ENCODE data around the gene P2RY6. TPM values are rescaled to one million over a fixed set of nuclear protein-coding genes. Genes with fewer than 3 reads are reported as not detected.
"Not testable (repeated sequence)": the region's sequence is repeated elsewhere in the genome, so short reads cannot be mapped to it uniquely, and the experiment has no call there.

Gene P2RY6
- total and polyA plus RNA-seq, 7 donors: 1.2 to 5.5 (median 2.5) TPM; not detected in 1

DNA sequence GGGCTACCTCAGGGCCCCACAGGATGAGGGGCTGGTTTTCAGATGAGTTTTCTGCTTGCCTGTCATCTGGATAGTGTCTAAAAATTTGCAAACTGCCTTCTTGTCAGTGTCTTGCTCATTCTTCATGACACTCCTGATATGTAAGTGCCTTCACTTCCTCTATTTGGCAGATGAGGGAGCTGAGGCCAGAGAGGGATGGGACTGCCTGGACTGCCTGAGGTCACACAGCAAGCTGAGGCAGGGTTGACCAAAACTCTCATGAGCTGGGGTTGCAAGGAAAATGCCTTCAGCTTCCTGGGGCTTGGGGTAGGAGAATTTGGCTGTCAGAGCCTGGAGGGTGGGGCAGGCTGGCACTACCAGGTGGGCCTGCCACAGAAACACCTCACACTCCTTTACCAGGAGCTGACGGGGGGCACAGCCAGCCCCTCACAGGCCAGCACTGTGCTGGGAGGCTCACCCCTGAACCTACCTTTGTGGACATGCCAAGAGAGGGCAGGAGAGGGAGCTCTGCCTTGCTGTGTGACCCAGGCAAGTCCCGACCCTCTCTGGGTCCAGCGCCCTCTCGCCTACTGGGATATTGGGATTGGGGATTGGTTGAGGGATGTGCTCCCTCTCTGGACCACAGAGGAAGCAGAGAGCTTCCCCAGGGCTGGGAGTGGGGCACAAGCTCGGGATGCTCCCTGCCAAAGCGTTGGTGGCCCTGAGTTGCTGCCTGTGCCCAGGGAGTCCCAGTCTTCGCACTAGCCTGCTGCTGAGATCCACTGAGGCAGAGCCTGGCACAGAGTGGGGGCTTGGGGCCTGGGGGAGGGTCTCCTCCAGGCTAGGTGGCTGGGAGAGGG, 1.9 kb upstream of the P2RY6 start:
- Histone ChIP-seq H3K9me3 (no peaks in the 10 kb centered on the region), H3K27ac (no peak overlapping the region), H3K4me1 (no peaks in the 10 kb centered on the region), H3K27me3 (peaks cover 0 to 9% (median 2%) of the 10 kb centered on the region in 3 donors), H3K36me3 (no peaks in the 10 kb centered on the region), H3K4me3 (no peak overlapping the region)
- DNase-seq: peak; percentile 53
- intact Hi-C loops (cut with DNase I): no loop called here
- 87 to 90% methylated on average over 7 of the region's 7 CpGs for WGBS, 2 donors
- no peak for TF ChIP-seq POLR2A (IDR thresholded peaks at IDR 0.05)
- TF ChIP-seq, protein P1, sequence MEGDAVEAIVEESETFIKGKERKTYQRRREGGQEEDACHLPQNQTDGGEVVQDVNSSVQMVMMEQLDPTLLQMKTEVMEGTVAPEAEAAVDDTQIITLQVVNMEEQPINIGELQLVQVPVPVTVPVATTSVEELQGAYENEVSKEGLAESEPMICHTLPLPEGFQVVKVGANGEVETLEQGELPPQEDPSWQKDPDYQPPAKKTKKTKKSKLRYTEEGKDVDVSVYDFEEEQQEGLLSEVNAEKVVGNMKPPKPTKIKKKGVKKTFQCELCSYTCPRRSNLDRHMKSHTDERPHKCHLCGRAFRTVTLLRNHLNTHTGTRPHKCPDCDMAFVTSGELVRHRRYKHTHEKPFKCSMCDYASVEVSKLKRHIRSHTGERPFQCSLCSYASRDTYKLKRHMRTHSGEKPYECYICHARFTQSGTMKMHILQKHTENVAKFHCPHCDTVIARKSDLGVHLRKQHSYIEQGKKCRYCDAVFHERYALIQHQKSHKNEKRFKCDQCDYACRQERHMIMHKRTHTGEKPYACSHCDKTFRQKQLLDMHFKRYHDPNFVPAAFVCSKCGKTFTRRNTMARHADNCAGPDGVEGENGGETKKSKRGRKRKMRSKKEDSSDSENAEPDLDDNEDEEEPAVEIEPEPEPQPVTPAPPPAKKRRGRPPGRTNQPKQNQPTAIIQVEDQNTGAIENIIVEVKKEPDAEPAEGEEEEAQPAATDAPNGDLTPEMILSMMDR (IDR thresholded peaks at IDR 0.05): no peak
- no peak for TF ChIP-seq POLR2AphosphoS5 (IDR thresholded peaks at IDR 0.05)
- TF ChIP-seq EP300 (IDR thresholded peaks at IDR 0.05): no peak

- TF ChIP-seq POLR2A (IDR thresholded peaks at IDR 0.05) (no peak), POLR2AphosphoS5 (IDR thresholded peaks at IDR 0.05) (no peak), EP300 (IDR thresholded peaks at IDR 0.05) (no peak)
- TF ChIP-seq, protein P1 (IDR thresholded peaks at IDR 0.05): no peak
- peak; percentile 54 for DNase-seq
- no peak overlapping the region for H3K27ac ChIP-seq
- no peaks in the 10 kb centered on the region for H3K9me3 ChIP-seq
- H3K4me1 ChIP-seq: no peaks in the 10 kb centered on the region
- peaks cover 0 to 2% (median 0%) of the 10 kb centered on the region in 3 donors for H3K27me3 ChIP-seq
- 64 to 80% methylated on average over 18 of the region's 18 CpGs for WGBS, 2 donors
- intact Hi-C loops (cut with DNase I): no loop called here
- H3K4me3 ChIP-seq: no peak overlapping the region
- no peaks in the 10 kb centered on the region for H3K36me3 ChIP-seq
Observed at GRCh38 chr11:73270855-73271477, 1.2 kb upstream of the P2RY6 start.

- H3K36me3 ChIP-seq; H3K27ac ChIP-seq; H3K9me3 ChIP-seq; H3K4me1 ChIP-seq; H3K27me3 ChIP-seq; intact Hi-C loops (cut with DNase I); H3K4me3 ChIP-seq: not testable (repeated sequence)
- WGBS, 2 donors: 80 to 82% methylated on average over 10 of the region's 10 CpGs
- peak; percentile 20 for DNase-seq
Observed at GRCh38 chr11:73271478-73271865, 666 bp upstream of the P2RY6 start.

- 92 to 97% methylated on average over 7 of the region's 7 CpGs for WGBS, 2 donors
- Histone ChIP-seq H3K27me3 (no peaks in the 10 kb centered on the region), H3K27ac (peak overlapping the region in 1 of 4 donors; percentile 30), H3K9me3 (no peaks in the 10 kb centered on the region), H3K36me3 (no peaks in the 10 kb centered on the region), H3K4me3 (peak overlapping the region in 1 of 4 donors; percentile 29), H3K4me1 (no peaks in the 10 kb centered on the region)
- no peak for DNase-seq
- TF ChIP-seq POLR2AphosphoS5 (IDR thresholded peaks at IDR 0.05) (no peak), POLR2A (IDR thresholded peaks at IDR 0.05) (no peak)
- intact Hi-C loops (cut with DNase I): no loop called here
Observed at GRCh38 chr11:73272680-73273038, 521 bp downstream of the P2RY6 start.

- peak overlapping the region in 1 of 4 donors; percentile 29 for H3K4me3 ChIP-seq
- H3K27me3 ChIP-seq: no peaks in the 10 kb centered on the region
- 67 to 75% methylated on average over 8 of the region's 8 CpGs for WGBS, 2 donors
- intact Hi-C loops (cut with DNase I): no loop called here
- no peak for TF ChIP-seq EP300 (IDR thresholded peaks at IDR 0.05)
- TF ChIP-seq POLR2AphosphoS5 (IDR thresholded peaks at IDR 0.05): no peak
- TF ChIP-seq POLR2A (IDR thresholded peaks at IDR 0.05): no peak
- TF ChIP-seq, protein P1 (IDR thresholded peaks at IDR 0.05): no peak
- H3K36me3 ChIP-seq: no peaks in the 10 kb centered on the region
- no peaks in the 10 kb centered on the region for H3K4me1 ChIP-seq
- peak; percentile 56 for DNase-seq
- H3K27ac ChIP-seq: no peak overlapping the region
- no peaks in the 10 kb centered on the region for H3K9me3 ChIP-seq
Observed at GRCh38 chr11:73273222-73273895, 1.2 kb downstream of the P2RY6 start.

- 91 to 94% methylated on average over 4 of the region's 4 CpGs for WGBS, 2 donors
- H3K36me3 ChIP-seq; H3K9me3 ChIP-seq; H3K4me1 ChIP-seq; H3K4me3 ChIP-seq; H3K27me3 ChIP-seq; intact Hi-C loops (cut with DNase I): not testable (repeated sequence)
- peak; percentile 4 for DNase-seq
- peak overlapping the region in 1 of 4 donors; percentile 10 for H3K27ac ChIP-seq
Observed at GRCh38 chr11:73274191-73274590, 2.1 kb downstream of the P2RY6 start.
